ENCODE results near the gene GRAP.
"Not testable (repeated sequence)": the region's sequence is repeated elsewhere in the genome, so short reads cannot be mapped to it uniquely, and the experiment has no call there.

GRCh38 chr17:19062009-19062717 lies 15.4 kb upstream of the GRAP start:
- not testable (repeated sequence) for TF ChIP-seq CTCF, POLR2A, POLR2AphosphoS5 (IDR thresholded peaks at IDR 0.05)

Data from prostate gland (tissue), 2 donors.